ENCODE data around the gene FATE1.

The FATE1 gene

GRCh38 chrX:151743651-151744470 is 28.0 kb downstream of the FATE1 start:
- DNase-seq (ENCODE audit: low read depth, low spot score) = no peak

GRCh38 chrX:151745651-151746050 is 29.8 kb downstream of the FATE1 start:
- no peak for DNase-seq (ENCODE audit: low read depth, low spot score)

GRCh38 chrX:151746502-151746901 is 30.7 kb downstream of the FATE1 start:
- DNase-seq (ENCODE audit: low read depth, low spot score) = no peak

GRCh38 chrX:151750511-151750910 is 34.7 kb downstream of the FATE1 start:
- DNase-seq (ENCODE audit: low read depth, low spot score) = no peak

GRCh38 chrX:151752847-151753246 is 37.0 kb downstream of the FATE1 start:
- DNase-seq (ENCODE audit: low read depth, low spot score) = no peak

- DNase-seq (ENCODE audit: low read depth, low spot score) = no peak
These were observed 37.6 kb downstream of the FATE1 start for GRCh38 chrX:151753313-151754046.

GRCh38 chrX:151754047-151754429 is 38.2 kb downstream of the FATE1 start:
- DNase-seq (ENCODE audit: low read depth, low spot score) = no peak

GRCh38 chrX:151754641-151755215 is 38.9 kb downstream of the FATE1 start:
- no peak for DNase-seq (ENCODE audit: low read depth, low spot score)

GRCh38 chrX:151759041-151759708 is 43.3 kb downstream of the FATE1 start:
- no peak for DNase-seq (ENCODE audit: low read depth, low spot score)

GRCh38 chrX:151762802-151763201 is 47.0 kb downstream of the FATE1 start:
- DNase-seq (ENCODE audit: low read depth, low spot score) = no peak

- no peak for DNase-seq (ENCODE audit: low read depth, low spot score)
These were observed 47.9 kb downstream of the FATE1 start for GRCh38 chrX:151763711-151764110.

- no peak for DNase-seq (ENCODE audit: low read depth, low spot score)
These were observed 49.2 kb downstream of the FATE1 start for GRCh38 chrX:151765026-151765425.

GRCh38 chrX:151771726-151772125 is 55.9 kb downstream of the FATE1 start:
- no peak for DNase-seq (ENCODE audit: low read depth, low spot score)

Data from activated naive CD8-positive, alpha-beta T cell treated with anti-CD3 and anti-CD28 coated beads, Interleukin-2, amount 50 U/mL, for 16 hours (primary cell).